Measurements from ENCODE around the gene RDH11.

Gene RDH11

DNA sequence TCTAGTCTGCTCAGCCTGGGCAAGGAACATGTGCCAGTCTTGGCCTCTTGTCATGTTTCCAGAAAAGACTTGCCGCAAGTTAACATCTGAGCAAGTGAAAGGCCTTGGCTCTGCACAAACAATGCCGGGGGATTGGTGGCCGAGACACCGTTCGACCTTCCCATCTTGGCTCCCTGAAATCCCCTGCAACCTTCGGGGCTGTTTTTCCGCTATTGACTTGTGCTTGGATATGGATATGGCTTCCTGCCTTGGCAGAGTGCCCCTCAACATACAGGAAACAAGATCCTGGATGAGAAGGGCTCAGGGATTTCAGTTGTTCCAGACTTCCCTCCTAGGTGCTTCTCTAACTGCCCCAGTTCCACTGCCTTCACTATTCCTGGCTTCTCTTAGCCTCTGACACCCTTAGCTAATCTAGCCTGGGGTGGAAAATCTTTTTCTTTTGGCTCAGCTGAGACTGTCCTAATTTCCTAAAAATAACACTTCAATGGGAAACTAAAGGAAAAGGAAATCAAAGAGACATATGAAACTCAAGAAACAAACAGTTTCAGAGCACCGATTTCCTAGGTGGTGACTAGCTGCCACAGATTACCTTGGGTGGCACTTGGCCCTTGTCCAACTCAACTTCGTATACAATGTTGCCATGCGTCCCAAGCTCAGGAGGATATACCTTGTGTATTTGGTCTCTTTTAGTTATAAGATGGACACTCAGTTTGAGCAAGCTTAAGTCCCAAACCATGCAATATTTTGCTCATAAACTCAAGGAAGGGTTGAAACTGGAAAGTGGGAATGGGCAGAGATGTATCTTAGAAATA lies 40.0 kb upstream of the RDH11 start:
- H3K36me3 ChIP-seq (ENCODE audit: control insufficient read depth in 2 of 2, insufficient read depth in 1 of 2, low read length in 2 of 2) = no peaks in the 10 kb centered on the region
- ChIA-PET POLR2A (interaction anchor here (0.6 kb wide), 1 partner anchor 94 kb away, joined by 3 read pairs; no protein-coding TSS in a partner anchor), CTCF (interaction anchor here (0.6 kb wide), 1 partner anchor 62 kb away, joined by 3 read pairs; no protein-coding TSS in a partner anchor)
- no peak overlapping the region for H3K4me3 ChIP-seq (ENCODE audit: low read depth, low read length)
- no peak overlapping the region for H3K27ac ChIP-seq (ENCODE audit: extremely low read depth, low read depth, low read length)
- TF ChIP-seq ZNF341 (tag by site-specific recombination; IDR thresholded peaks at IDR 0.05; ENCODE audit: low read depth) = no peak
- TF ChIP-seq ZBTB20 (tag by site-specific recombination; IDR thresholded peaks at IDR 0.05) = no peak
- TF ChIP-seq ZFHX2 (tag by site-specific recombination; conservative IDR thresholded peaks at IDR 0.05) = no peak
- TF ChIP-seq ZNF555 (tag by site-specific recombination; conservative IDR thresholded peaks at IDR 0.05) = no peak
- no peak for TF ChIP-seq ZNF621 (tag by site-specific recombination; IDR thresholded peaks at IDR 0.05)
- TF ChIP-seq ZNF155 (tag by site-specific recombination; IDR thresholded peaks at IDR 0.05) = no peak
- TF ChIP-seq ZNF433 (tag by site-specific recombination; IDR thresholded peaks at IDR 0.05; ENCODE audit: low read depth) = no peak
- TF ChIP-seq ZNF112 (tag by site-specific recombination; IDR thresholded peaks at IDR 0.05) = no peak
- no peak for TF ChIP-seq CTCF (tag by site-specific recombination; IDR thresholded peaks at IDR 0.05)
- H3K9me3 ChIP-seq (ENCODE audit: control insufficient read depth, insufficient read depth, low read depth, low read length) = no peaks in the 10 kb centered on the region
- H3K4me1 ChIP-seq (ENCODE audit: control insufficient read depth, insufficient read depth, low read length) = no peaks in the 10 kb centered on the region

DNA sequence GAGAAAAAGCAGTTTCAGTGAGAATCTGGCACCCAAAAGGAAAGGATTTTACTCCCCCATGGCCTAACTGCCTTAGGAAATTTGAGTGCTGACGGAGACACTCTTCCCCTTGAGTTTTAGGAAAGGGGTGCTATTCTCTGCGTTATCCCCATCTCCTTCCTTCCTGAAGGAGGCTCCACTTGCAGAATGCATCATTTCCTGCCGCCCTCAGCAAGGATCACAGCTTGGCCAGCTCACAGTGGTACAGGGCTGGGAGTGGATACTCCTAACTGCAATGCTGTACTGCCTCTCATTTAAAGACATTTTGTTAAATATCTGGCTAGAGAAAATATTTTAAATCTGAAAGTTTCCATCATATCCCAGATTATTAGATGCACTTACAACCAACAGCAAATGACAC lies 39.1 kb upstream of the RDH11 start:
- ChIA-PET POLR2A (no interaction called here), CTCF (no interaction called here)
- H3K9me3 ChIP-seq (ENCODE audit: control insufficient read depth, insufficient read depth, low read depth, low read length) = no peaks in the 10 kb centered on the region
- TF ChIP-seq OVOL3 (tag by site-specific recombination; IDR thresholded peaks at IDR 0.05) (no peak), TCF7L2 (IDR thresholded peaks at IDR 0.05; ENCODE audit: borderline replicate concordance, low read depth, low read length) (no peak), ZNF274 (IDR thresholded peaks at IDR 0.05; ENCODE audit: low read length) (no peak), ZNF274 (tag by site-specific recombination; IDR thresholded peaks at IDR 0.05; ENCODE audit: borderline replicate concordance) (no peak)
- no peak overlapping the region for H3K4me3 ChIP-seq (ENCODE audit: low read depth, low read length)
- H3K36me3 ChIP-seq (ENCODE audit: control insufficient read depth in 2 of 2, insufficient read depth in 1 of 2, low read length in 2 of 2) = no peaks in the 10 kb centered on the region
- H3K4me1 ChIP-seq (ENCODE audit: control insufficient read depth, insufficient read depth, low read length) = no peaks in the 10 kb centered on the region
- no peak overlapping the region for H3K27ac ChIP-seq (ENCODE audit: extremely low read depth, low read depth, low read length)

GRCh38 chr14:67733616-67734015 lies 38.1 kb upstream of the RDH11 start:
- CTCF ChIA-PET = no interaction called here
- Histone ChIP-seq H3K4me3 (ENCODE audit: low read depth, low read length) (no peak overlapping the region), H3K4me1 (ENCODE audit: control insufficient read depth, insufficient read depth, low read length) (no peaks in the 10 kb centered on the region), H3K27ac (ENCODE audit: extremely low read depth, low read depth, low read length) (no peak overlapping the region), H3K36me3 (ENCODE audit: control insufficient read depth in 2 of 2, insufficient read depth in 1 of 2, low read length in 2 of 2) (no peaks in the 10 kb centered on the region), H3K9me3 (ENCODE audit: control insufficient read depth, insufficient read depth, low read depth, low read length) (no peaks in the 10 kb centered on the region)
- POLR2A ChIA-PET = no interaction called here
- TF ChIP-seq ZNF341 (tag by site-specific recombination; IDR thresholded peaks at IDR 0.05; ENCODE audit: low read depth) (peak; percentile 16; the same call in 1 of the 2 replicates), SP2 (tag by site-specific recombination; IDR thresholded peaks at IDR 0.05) (no peak)

GRCh38 chr14:67729072-67729885 lies 33.7 kb upstream of the RDH11 start:
- POLR2A ChIA-PET = no interaction called here
- Histone ChIP-seq H3K36me3 (ENCODE audit: control insufficient read depth in 2 of 2, insufficient read depth in 1 of 2, low read length in 2 of 2) (no peaks in the 10 kb centered on the region), H3K4me3 (ENCODE audit: low read depth, low read length) (no peak overlapping the region), H3K27ac (ENCODE audit: extremely low read depth, low read depth, low read length) (no peak overlapping the region), H3K9me3 (ENCODE audit: control insufficient read depth, insufficient read depth, low read depth, low read length) (no peaks in the 10 kb centered on the region), H3K4me1 (ENCODE audit: control insufficient read depth, insufficient read depth, low read length) (no peaks in the 10 kb centered on the region)
- CTCF ChIA-PET = interaction anchor here (0.6 kb wide), 1 partner anchor 108 kb away, joined by 4 read pairs; no protein-coding TSS in a partner anchor
- TF ChIP-seq ZSCAN4 (tag by site-specific recombination; IDR thresholded peaks at IDR 0.05) (no peak), SCRT2 (tag by site-specific recombination; IDR thresholded peaks at IDR 0.05) (no peak), ZSCAN23 (tag by site-specific recombination; IDR thresholded peaks at IDR 0.05) (no peak), ZNF214 (tag by site-specific recombination; IDR thresholded peaks at IDR 0.05; ENCODE audit: borderline replicate concordance) (no peak)
- TF ChIP-seq, protein P1, sequence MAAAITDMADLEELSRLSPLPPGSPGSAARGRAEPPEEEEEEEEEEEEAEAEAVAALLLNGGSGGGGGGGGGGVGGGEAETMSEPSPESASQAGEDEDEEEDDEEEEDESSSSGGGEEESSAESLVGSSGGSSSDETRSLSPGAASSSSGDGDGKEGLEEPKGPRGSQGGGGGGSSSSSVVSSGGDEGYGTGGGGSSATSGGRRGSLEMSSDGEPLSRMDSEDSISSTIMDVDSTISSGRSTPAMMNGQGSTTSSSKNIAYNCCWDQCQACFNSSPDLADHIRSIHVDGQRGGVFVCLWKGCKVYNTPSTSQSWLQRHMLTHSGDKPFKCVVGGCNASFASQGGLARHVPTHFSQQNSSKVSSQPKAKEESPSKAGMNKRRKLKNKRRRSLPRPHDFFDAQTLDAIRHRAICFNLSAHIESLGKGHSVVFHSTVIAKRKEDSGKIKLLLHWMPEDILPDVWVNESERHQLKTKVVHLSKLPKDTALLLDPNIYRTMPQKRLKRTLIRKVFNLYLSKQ (tag by site-specific recombination; IDR thresholded peaks at IDR 0.05; ENCODE audit: borderline replicate concordance) = no peak
- TF ChIP-seq, protein P2, sequence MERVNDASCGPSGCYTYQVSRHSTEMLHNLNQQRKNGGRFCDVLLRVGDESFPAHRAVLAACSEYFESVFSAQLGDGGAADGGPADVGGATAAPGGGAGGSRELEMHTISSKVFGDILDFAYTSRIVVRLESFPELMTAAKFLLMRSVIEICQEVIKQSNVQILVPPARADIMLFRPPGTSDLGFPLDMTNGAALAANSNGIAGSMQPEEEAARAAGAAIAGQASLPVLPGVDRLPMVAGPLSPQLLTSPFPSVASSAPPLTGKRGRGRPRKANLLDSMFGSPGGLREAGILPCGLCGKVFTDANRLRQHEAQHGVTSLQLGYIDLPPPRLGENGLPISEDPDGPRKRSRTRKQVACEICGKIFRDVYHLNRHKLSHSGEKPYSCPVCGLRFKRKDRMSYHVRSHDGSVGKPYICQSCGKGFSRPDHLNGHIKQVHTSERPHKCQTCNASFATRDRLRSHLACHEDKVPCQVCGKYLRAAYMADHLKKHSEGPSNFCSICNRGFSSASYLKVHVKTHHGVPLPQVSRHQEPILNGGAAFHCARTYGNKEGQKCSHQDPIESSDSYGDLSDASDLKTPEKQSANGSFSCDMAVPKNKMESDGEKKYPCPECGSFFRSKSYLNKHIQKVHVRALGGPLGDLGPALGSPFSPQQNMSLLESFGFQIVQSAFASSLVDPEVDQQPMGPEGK (tag by site-specific recombination; IDR thresholded peaks at IDR 0.05) = no peak

Data from HEK293 (cell line).